Skeletal muscle tissue (tissue), 4 donors: ENCODE measurements around the gene SOCS2. TPM values are rescaled to one million over a fixed set of nuclear protein-coding genes. Genes with fewer than 3 reads are reported as not detected.
"Not testable (repeated sequence)": the region's sequence is repeated elsewhere in the genome, so short reads cannot be mapped to it uniquely, and the experiment has no call there.

Source experiments
- H3K27ac ChIP-seq: one replicate; pipeline ENCODE4 v1.7.0; 2013; ENCODE audit warnings: mild to moderate bottlenecking, low read depth, low read length, inconsistent platforms
- H3K27me3 ChIP-seq, 3 donors: one replicate each; pipeline ENCODE4 v1.7.0; 2013; ENCODE audit warnings: low read length in 3 of 3; ENCODE audit not compliant: control insufficient read depth in 3 of 3, insufficient read depth in 3 of 3
- H3K36me3 ChIP-seq, 3 donors: one replicate each; pipeline ENCODE4 v1.7.0; 2013; ENCODE audit warnings: low read length in 3 of 3; ENCODE audit not compliant: control insufficient read depth in 3 of 3, insufficient read depth in 3 of 3
- H3K4me1 ChIP-seq, 3 donors: one replicate each; pipeline ENCODE4 v1.7.0; 2013; ENCODE audit warnings: low read length in 3 of 3, mild to moderate bottlenecking in 3 of 3; ENCODE audit not compliant: control insufficient read depth in 3 of 3, insufficient read depth in 3 of 3
- H3K4me3 ChIP-seq, 3 donors: one replicate each; pipeline ENCODE4 v1.7.0; 2013; ENCODE audit warnings: low read length in 3 of 3
- H3K9ac ChIP-seq, 3 donors: one replicate each; pipeline ENCODE4 v1.7.0; 2013; ENCODE audit warnings: low read length in 3 of 3, mild to moderate bottlenecking in 3 of 3, moderate library complexity in 2 of 3, low read depth in 1 of 3
- H3K9me3 ChIP-seq, 3 donors: one replicate each; pipeline ENCODE4 v1.7.0; 2013; ENCODE audit warnings: low read length in 3 of 3; ENCODE audit not compliant: control insufficient read depth in 3 of 3
- total RNA-seq: library from RNA; depleted of rRNA; stranded (reverse); fragments of >200 nt; gene quantifications from one replicate; pipeline ENCODE4 v1.2.3, GENCODE V29; 2014
- donor health status: Osteomylitis.

SOCS2 gene
- total RNA-seq, 1 donor from 2014 or later = 13.6 TPM

GRCh38 chr12:93625295-93625645, 52.8 kb downstream of the SOCS2 start:
- H3K4me3 ChIP-seq, H3K4me1 ChIP-seq, H3K27me3 ChIP-seq, H3K36me3 ChIP-seq, H3K9ac ChIP-seq, H3K9me3 ChIP-seq: not testable (repeated sequence)
- H3K27ac ChIP-seq = peak overlapping the region; percentile 36

GRCh38 chr12:93626160-93626559, 53.7 kb downstream of the SOCS2 start:
- Histone ChIP-seq H3K9me3 (no peaks in the 10 kb centered on the region), H3K9ac (no peak overlapping the region), H3K27me3 (no peaks in the 10 kb centered on the region), H3K4me1 (no peaks in the 10 kb centered on the region), H3K4me3 (no peak overlapping the region), H3K27ac (no peak overlapping the region), H3K36me3 (no peaks in the 10 kb centered on the region)

Other genes with a start within 250 kb of the SOCS2 start
- gene NUDT4, start 194.8 kb upstream of the SOCS2 start, total RNA-seq = 62.1 TPM
- 51.7 TPM for gene UBE2N, start 130.7 kb upstream of the SOCS2 start, total RNA-seq
- gene MRPL42, start 105.2 kb upstream of the SOCS2 start, total RNA-seq = 28.7 TPM
- gene CRADD, start 104.7 kb downstream of the SOCS2 start, total RNA-seq = 18.3 TPM